ENCODE measurements around the gene SYT5. TPM values are rescaled to one million over a fixed set of nuclear protein-coding genes. Genes with fewer than 3 reads are reported as not detected.

The SYT5 gene
- total and polyA plus RNA-seq, 2 of the 13 experiments (the other 11 are each of a cell fraction or from before 2014, with no cell fraction given) = not detected

DNA sequence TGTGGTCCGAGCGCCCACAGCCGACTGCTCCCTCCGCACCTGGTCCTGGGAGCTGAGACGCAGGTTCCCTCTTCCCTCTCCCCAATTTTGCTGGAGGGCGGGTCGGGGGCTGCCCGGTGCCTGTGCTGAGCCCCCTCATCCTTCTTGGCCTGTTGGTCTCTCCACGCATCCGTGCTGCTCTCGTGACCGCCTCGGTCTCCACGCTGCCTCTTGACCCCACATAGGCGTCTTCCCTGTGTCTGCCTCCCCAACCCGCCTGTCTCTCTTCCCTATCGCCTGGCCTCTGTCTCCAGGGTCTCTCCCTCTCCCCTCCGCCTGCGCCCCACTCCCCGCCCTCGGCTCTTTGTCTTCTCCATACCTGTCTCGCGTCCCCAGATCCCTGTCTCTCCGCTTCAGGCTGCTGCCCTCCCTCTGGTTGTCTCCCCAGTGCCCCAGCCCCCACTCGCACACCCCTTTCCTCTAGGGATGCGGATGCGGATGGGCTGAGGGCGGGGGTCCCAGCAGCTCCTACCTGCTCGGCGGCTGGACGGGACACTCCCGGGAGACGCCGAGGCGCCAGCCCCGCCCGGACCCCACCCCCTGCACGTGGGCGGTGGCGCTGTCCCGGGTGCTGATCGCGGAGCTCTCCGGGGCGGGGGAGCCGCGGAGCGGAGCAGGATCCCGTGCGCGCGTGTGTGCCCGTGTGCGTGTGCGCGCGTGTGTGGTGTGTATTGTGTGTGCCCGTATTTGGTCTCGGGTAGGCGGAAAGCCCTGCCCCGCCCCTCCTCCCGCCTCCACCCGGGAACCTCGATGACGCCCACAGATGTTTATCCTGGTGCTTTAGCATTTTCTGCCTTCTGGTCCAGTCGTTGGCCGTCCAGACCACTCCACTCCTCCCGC lies at the start of gene SYT5 (continued):
- TF ChIP-seq TBX2 (CRISPR knock-in tag; IDR thresholded peaks at IDR 0.05; ENCODE audit: borderline replicate concordance) (peak; percentile 22; the same call in 1 of the 2 replicates), ZSCAN21 (CRISPR knock-in tag; IDR thresholded peaks at IDR 0.05; ENCODE audit: borderline replicate concordance) (peak; percentile 41; the same call in 1 of the 2 replicates), LCORL (IDR thresholded peaks at IDR 0.05) (no peak), LCORL (CRISPR knock-in tag; IDR thresholded peaks at IDR 0.05) (peak; percentile 66), PPARG (CRISPR knock-in tag; conservative IDR thresholded peaks at IDR 0.05) (0 out of 2 replicates have a peak, but pooled peaks have one; percentile 41), SAFB2 (CRISPR knock-in tag; IDR thresholded peaks at IDR 0.05; ENCODE audit: borderline replicate concordance, low read depth) (0 out of 2 replicates have a peak, but pooled peaks have one; percentile 35), GABPB1 (CRISPR knock-in tag; IDR thresholded peaks at IDR 0.05) (peak; percentile 41; the same call in 1 of the 2 replicates), ZNF720 (CRISPR knock-in tag; IDR thresholded peaks at IDR 0.05) (no peak), ZNF180 (CRISPR knock-in tag; IDR thresholded peaks at IDR 0.05; ENCODE audit: borderline replicate concordance, low read depth) (no peak), MIER2 (CRISPR knock-in tag; IDR thresholded peaks at IDR 0.05) (peak; percentile 93), AGO1 (IDR thresholded peaks at IDR 0.05; ENCODE audit: low read depth, low read length, poor library complexity, severe bottlenecking) (peak; percentile 77), ZC3H13 (CRISPR knock-in tag; IDR thresholded peaks at IDR 0.05) (peak; percentile 66; the same call in 1 of the 2 replicates), MXI1 (IDR thresholded peaks at IDR 0.05; ENCODE audit: borderline replicate concordance, low read depth, low read length) (peak; percentile 94; the same call in 2 of the 3 replicates), PTBP1 (IDR thresholded peaks at IDR 0.05; ENCODE audit: low read depth, low read length, poor library complexity, severe bottlenecking) (no peak), TSC22D2 (CRISPR knock-in tag; IDR thresholded peaks at IDR 0.05; ENCODE audit: borderline replicate concordance) (peak; percentile 48; the same call in 1 of the 2 replicates), SALL1 (CRISPR knock-in tag; IDR thresholded peaks at IDR 0.05) (peak; percentile 52), MTA3 (CRISPR knock-in tag; IDR thresholded peaks at IDR 0.05) (no peak), AGO2 (optimal IDR thresholded peaks at IDR 0.05; ENCODE audit: low read depth, low read length) (peak; percentile 88)
- TF ChIP-seq, protein P1, sequence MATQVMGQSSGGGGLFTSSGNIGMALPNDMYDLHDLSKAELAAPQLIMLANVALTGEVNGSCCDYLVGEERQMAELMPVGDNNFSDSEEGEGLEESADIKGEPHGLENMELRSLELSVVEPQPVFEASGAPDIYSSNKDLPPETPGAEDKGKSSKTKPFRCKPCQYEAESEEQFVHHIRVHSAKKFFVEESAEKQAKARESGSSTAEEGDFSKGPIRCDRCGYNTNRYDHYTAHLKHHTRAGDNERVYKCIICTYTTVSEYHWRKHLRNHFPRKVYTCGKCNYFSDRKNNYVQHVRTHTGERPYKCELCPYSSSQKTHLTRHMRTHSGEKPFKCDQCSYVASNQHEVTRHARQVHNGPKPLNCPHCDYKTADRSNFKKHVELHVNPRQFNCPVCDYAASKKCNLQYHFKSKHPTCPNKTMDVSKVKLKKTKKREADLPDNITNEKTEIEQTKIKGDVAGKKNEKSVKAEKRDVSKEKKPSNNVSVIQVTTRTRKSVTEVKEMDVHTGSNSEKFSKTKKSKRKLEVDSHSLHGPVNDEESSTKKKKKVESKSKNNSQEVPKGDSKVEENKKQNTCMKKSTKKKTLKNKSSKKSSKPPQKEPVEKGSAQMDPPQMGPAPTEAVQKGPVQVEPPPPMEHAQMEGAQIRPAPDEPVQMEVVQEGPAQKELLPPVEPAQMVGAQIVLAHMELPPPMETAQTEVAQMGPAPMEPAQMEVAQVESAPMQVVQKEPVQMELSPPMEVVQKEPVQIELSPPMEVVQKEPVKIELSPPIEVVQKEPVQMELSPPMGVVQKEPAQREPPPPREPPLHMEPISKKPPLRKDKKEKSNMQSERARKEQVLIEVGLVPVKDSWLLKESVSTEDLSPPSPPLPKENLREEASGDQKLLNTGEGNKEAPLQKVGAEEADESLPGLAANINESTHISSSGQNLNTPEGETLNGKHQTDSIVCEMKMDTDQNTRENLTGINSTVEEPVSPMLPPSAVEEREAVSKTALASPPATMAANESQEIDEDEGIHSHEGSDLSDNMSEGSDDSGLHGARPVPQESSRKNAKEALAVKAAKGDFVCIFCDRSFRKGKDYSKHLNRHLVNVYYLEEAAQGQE (IDR thresholded peaks at IDR 0.05; ENCODE audit: borderline replicate concordance in 1 of 2, low read depth in 1 of 2, low read length in 2 of 2) = peak; percentile 85 to 95
- TF ChIP-seq, protein P2, sequence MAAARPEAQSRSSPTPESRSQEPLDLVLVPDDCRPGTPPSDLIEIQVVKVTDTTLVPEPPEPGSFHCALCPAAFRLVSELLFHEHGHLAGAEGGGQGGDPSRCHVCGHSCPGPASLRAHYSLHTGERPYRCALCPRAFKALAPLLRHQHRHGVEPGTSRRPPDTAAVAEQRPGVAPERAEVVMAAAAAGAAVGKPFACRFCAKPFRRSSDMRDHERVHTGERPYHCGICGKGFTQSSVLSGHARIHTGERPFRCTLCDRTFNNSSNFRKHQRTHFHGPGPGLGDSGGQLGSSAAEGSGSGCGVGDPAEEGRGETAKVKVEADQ (CRISPR knock-in tag; IDR thresholded peaks at IDR 0.05; ENCODE audit: borderline replicate concordance) = peak; percentile 56; the same call in 1 of the 2 replicates
- TF ChIP-seq, protein P3, sequence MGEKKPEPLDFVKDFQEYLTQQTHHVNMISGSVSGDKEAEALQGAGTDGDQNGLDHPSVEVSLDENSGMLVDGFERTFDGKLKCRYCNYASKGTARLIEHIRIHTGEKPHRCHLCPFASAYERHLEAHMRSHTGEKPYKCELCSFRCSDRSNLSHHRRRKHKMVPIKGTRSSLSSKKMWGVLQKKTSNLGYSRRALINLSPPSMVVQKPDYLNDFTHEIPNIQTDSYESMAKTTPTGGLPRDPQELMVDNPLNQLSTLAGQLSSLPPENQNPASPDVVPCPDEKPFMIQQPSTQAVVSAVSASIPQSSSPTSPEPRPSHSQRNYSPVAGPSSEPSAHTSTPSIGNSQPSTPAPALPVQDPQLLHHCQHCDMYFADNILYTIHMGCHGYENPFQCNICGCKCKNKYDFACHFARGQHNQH (CRISPR knock-in tag; IDR thresholded peaks at IDR 0.05) = 0 out of 2 replicates have a peak, but pooled peaks have one; percentile 25
- TF ChIP-seq, protein P4, sequence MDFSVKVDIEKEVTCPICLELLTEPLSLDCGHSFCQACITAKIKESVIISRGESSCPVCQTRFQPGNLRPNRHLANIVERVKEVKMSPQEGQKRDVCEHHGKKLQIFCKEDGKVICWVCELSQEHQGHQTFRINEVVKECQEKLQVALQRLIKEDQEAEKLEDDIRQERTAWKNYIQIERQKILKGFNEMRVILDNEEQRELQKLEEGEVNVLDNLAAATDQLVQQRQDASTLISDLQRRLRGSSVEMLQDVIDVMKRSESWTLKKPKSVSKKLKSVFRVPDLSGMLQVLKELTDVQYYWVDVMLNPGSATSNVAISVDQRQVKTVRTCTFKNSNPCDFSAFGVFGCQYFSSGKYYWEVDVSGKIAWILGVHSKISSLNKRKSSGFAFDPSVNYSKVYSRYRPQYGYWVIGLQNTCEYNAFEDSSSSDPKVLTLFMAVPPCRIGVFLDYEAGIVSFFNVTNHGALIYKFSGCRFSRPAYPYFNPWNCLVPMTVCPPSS (IDR thresholded peaks at IDR 0.05) = no peak
